ENCODE measurements around the gene MTG2.

Gene MTG2

GRCh38 chr20:62164879-62165761 is 17.7 kb upstream of the MTG2 start:
- Histone ChIP-seq H3K4me2 (ENCODE audit: low read length) (no peak overlapping the region), H3K4me1 (ENCODE audit: low read length) (no peaks in the 10 kb centered on the region), H3K36me3 (replicated peaks; ENCODE audit: low read depth, low read length) (peaks cover 4% of the 10 kb centered on the region), H3K4me3 (ENCODE audit: low read length) (no peak overlapping the region), H3K79me2 (ENCODE audit: low read length) (no peaks in the 10 kb centered on the region), H3K27me3 (ENCODE audit: low read depth, low read length) (no peaks in the 10 kb centered on the region), H4K20me1 (ENCODE audit: insufficient read depth, low read length) (no peaks in the 10 kb centered on the region), H3K9ac (ENCODE audit: low read length) (no peak overlapping the region), H3K9me3 (ENCODE audit: insufficient read depth, low read length) (no peaks in the 10 kb centered on the region), H2AFZ (ENCODE audit: low read depth, low read length) (no peak overlapping the region), H3K27ac (ENCODE audit: low read length) (no peak overlapping the region)
- TF ChIP-seq EZH2phosphoT487 (IDR thresholded peaks at IDR 0.05; ENCODE audit: low read depth): no peak
- TF ChIP-seq, protein P1, sequence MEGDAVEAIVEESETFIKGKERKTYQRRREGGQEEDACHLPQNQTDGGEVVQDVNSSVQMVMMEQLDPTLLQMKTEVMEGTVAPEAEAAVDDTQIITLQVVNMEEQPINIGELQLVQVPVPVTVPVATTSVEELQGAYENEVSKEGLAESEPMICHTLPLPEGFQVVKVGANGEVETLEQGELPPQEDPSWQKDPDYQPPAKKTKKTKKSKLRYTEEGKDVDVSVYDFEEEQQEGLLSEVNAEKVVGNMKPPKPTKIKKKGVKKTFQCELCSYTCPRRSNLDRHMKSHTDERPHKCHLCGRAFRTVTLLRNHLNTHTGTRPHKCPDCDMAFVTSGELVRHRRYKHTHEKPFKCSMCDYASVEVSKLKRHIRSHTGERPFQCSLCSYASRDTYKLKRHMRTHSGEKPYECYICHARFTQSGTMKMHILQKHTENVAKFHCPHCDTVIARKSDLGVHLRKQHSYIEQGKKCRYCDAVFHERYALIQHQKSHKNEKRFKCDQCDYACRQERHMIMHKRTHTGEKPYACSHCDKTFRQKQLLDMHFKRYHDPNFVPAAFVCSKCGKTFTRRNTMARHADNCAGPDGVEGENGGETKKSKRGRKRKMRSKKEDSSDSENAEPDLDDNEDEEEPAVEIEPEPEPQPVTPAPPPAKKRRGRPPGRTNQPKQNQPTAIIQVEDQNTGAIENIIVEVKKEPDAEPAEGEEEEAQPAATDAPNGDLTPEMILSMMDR (IDR thresholded peaks at IDR 0.05; ENCODE audit: low read depth, low read length): no peak

DNA sequence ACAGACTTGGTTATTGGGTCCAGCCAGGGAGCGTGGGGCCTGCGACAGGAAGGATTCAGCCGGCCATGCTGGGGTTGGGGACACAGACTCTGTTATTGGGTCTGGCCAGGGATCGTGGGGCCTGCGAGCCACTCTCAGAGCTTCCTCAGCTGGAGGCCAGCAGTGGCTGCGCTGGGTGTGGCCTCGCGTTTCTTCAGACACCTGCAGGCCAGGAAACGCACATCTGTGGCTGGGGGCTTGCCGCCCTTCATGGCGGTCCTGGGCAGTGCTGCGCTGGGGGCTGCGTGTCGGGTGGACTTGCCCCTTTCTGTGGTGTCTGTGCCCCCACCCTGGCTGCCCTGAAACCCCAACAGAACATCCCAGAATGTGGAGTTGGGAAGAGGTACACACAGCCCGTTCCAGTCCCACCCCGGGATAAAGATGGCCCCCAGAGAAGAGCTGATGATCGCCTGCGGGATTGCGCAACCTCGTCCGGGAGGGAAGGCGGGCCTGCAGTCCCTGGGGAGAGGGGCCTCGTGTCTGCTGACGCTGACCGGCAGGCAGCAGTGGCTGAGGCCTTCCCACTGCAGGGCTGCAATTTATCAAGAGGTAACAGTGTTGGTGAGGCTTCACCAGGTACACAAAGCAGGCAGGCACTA is 16.9 kb upstream of the MTG2 start:
- Histone ChIP-seq H3K27me3 (ENCODE audit: low read depth, low read length) (no peaks in the 10 kb centered on the region), H4K20me1 (ENCODE audit: insufficient read depth, low read length) (no peaks in the 10 kb centered on the region), H3K9me3 (ENCODE audit: insufficient read depth, low read length) (no peaks in the 10 kb centered on the region), H3K4me3 (ENCODE audit: low read length) (no peak overlapping the region), H3K27ac (ENCODE audit: low read length) (no peak overlapping the region), H3K4me2 (ENCODE audit: low read length) (no peak overlapping the region), H3K36me3 (replicated peaks; ENCODE audit: low read depth, low read length) (peaks cover 4% of the 10 kb centered on the region), H3K79me2 (ENCODE audit: low read length) (no peaks in the 10 kb centered on the region), H3K9ac (ENCODE audit: low read length) (no peak overlapping the region), H2AFZ (ENCODE audit: low read depth, low read length) (no peak overlapping the region), H3K4me1 (ENCODE audit: low read length) (no peaks in the 10 kb centered on the region)
- no peak for TF ChIP-seq EZH2phosphoT487 (IDR thresholded peaks at IDR 0.05; ENCODE audit: low read depth)
- TF ChIP-seq, protein P1 (IDR thresholded peaks at IDR 0.05; ENCODE audit: low read depth, low read length): no peak

- H3K9ac ChIP-seq (ENCODE audit: low read length): no peak overlapping the region
- no peak overlapping the region for H3K4me3 ChIP-seq (ENCODE audit: low read length)
- H3K4me1 ChIP-seq (ENCODE audit: low read length): no peaks in the 10 kb centered on the region
- H3K9me3 ChIP-seq (ENCODE audit: insufficient read depth, low read length): no peaks in the 10 kb centered on the region
- H3K27ac ChIP-seq (ENCODE audit: low read length): no peak overlapping the region
- TF ChIP-seq, protein P1 (IDR thresholded peaks at IDR 0.05; ENCODE audit: low read depth, low read length): no peak
- H3K79me2 ChIP-seq (ENCODE audit: low read length): no peaks in the 10 kb centered on the region
- H3K4me2 ChIP-seq (ENCODE audit: low read length): no peak overlapping the region
- no peaks in the 10 kb centered on the region for H4K20me1 ChIP-seq (ENCODE audit: insufficient read depth, low read length)
- no peak overlapping the region for H2AFZ ChIP-seq (ENCODE audit: low read depth, low read length)
- H3K27me3 ChIP-seq (ENCODE audit: low read depth, low read length): no peaks in the 10 kb centered on the region
- no peaks in the 10 kb centered on the region for H3K36me3 ChIP-seq (replicated peaks; ENCODE audit: low read depth, low read length)
These were observed 15.4 kb upstream of the MTG2 start for GRCh38 chr20:62167474-62167873.

DNA sequence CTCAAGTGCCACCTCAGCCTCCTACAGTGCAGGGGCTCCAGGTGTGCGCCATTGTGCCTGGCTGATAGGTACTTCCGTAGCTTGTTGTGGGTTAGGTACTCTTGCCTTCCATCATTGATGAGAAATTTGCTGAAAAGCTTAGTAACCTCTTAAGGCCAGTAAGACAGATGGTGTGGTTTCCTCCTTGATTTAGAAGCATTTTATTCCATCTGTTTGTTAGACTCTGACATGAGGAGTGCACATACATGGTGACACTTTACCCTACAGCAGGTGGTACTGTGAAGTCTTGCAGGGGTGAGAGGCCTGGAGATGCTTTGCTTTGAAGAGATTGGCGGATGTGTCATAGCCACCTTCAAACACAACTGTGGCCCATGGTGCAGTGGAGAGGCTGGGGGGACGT is 14.8 kb upstream of the MTG2 start:
- no peak overlapping the region for H3K4me2 ChIP-seq (ENCODE audit: low read length)
- H3K4me1 ChIP-seq (ENCODE audit: low read length): no peaks in the 10 kb centered on the region
- H3K27ac ChIP-seq (ENCODE audit: low read length): no peak overlapping the region
- no peaks in the 10 kb centered on the region for H3K9me3 ChIP-seq (ENCODE audit: insufficient read depth, low read length)
- H3K27me3 ChIP-seq (ENCODE audit: low read depth, low read length): no peaks in the 10 kb centered on the region
- TF ChIP-seq, protein P1 (IDR thresholded peaks at IDR 0.05; ENCODE audit: low read depth, low read length): no peak
- no peak for TF ChIP-seq EZH2phosphoT487 (IDR thresholded peaks at IDR 0.05; ENCODE audit: low read depth)
- no peak overlapping the region for H3K4me3 ChIP-seq (ENCODE audit: low read length)
- H2AFZ ChIP-seq (ENCODE audit: low read depth, low read length): no peak overlapping the region
- H3K36me3 ChIP-seq (replicated peaks; ENCODE audit: low read depth, low read length): no peaks in the 10 kb centered on the region
- H4K20me1 ChIP-seq (ENCODE audit: insufficient read depth, low read length): no peaks in the 10 kb centered on the region
- H3K9ac ChIP-seq (ENCODE audit: low read length): no peak overlapping the region
- H3K79me2 ChIP-seq (ENCODE audit: low read length): no peaks in the 10 kb centered on the region
